HG02943 (cell line): Measurements from ENCODE around the gene TMEM144.
"Not testable (repeated sequence)": the region's sequence is repeated elsewhere in the genome, so short reads cannot be mapped to it uniquely, and the experiment has no call there.

ENCODE experiments used
- ATAC-seq: cut with Tn5 transposase; IDR thresholded peaks from one replicate; pipeline ENCODE4 v1.9.1; 2021; ENCODE audit warnings: mild to moderate bottlenecking, low read depth, moderate library complexity; ENCODE audit not compliant: unreplicated experiment

TMEM144 gene

DNA sequence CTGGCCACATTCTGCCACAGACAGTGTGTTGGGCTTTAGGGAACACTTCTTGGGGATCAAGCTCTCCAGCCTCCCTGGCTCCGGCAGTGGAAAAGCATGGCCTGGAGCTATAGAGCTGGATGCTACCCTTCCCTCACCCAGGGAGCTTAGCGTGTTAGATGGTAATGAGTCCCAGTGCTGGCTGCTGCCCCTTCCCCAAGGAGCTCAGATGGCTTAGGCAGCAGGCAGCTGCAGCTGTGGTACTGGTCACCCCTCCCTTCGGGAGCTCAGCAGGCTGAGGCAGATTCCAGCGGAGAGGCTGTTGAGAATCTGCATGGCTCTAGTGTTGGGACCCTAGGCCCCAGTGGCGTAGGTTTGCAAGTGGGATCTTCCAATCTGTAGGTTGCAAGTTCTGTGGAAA, 19.5 kb downstream of the TMEM144 start:
- no peak for ATAC-seq

GRCh38 chr4:158234671-158235070, 24.4 kb downstream of the TMEM144 start:
- no peak for ATAC-seq

DNA sequence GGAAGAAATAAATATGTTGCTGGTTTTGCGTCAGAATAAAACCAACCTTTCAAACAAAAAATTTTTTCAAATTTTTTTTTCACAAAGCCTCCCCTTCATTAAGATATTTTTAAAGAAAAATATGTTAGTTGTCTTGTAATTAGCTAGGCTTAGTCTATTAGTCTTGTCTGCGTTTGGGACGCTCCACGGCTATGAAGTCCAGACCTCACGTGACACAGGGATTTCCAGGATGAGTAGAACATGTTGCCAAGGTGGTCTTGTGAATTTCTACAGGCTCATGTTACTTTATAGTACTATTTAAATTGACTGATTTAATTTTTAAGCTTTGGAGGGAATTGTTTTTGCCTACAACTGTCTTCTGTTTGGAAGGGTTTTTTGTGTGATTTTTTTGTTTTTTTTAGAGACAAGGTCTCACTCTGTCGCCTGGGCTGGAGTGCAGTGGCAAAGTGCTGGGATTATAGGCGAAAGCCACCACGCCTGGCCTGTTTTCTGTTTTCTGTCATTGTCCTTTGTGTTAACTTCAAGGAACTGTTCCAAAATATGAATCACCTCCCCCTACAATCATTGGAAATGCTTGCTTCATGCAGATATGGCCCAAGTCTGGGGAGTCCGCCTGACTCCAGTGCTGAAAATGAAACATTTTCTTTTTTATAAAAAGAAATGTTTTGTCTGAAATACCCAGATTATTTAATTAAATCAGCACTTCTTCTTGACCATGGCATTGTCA, 26.2 kb downstream of the TMEM144 start:
- no peak for ATAC-seq

DNA sequence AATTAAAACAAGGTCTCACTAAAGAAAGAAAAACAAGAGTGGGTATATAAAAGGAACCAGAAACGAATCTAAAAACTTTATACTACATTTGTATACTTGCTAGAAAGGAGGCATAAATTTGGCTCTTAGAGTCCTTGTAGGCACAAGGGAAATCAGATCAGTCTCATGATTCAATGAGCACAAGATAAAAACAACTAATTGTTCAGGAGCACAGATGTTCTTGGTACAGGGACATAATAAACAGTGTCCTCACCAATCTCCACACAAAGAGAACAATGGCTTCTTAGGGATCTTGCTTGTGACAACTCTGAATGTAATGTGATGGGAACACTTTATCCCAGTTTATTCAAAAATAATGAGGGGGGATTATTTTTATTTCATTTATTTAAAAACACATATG, 28.3 kb downstream of the TMEM144 start:
- no peak for ATAC-seq

GRCh38 chr4:158239196-158239595, 28.9 kb downstream of the TMEM144 start:
- no peak for ATAC-seq

DNA sequence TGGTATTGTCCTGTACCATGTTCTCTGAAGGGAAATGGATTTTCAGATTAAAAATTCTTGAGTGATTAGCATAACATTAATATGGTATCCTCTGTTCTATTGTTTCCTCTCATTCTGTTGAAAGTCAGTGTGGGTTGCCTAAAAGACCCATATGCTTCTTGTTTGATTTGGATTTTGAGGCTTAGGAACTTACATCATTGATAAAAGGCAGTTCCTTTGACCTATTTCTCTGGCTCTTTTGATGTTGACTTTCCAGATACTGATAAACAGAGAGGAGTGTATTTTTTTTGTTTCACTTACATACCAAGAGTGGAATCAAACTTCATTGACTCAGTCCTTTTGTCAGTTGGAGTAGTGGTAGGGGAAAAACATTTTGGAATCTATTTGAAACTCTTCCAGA, 32.8 kb downstream of the TMEM144 start:
- ATAC-seq = no peak

DNA sequence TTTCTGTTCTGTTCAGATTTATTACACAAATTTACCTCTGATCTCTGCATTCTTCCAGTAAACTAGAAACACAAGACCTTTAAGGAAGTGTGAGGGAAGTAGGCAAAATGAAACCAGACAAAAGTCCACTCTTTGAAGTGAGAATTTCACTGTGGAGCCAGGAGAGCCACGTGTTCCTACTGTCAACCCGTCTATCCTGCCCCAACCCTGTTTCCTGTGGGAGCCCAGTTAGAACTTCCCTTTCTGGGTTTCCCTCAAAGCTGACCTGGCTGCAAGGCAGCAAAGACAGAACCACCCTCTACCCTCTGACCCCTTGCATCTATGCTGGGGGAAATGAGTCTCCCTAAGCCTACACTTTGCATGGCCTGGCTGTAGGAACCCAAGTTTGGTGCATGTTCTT, 40.0 kb downstream of the TMEM144 start:
- no peak for ATAC-seq

DNA sequence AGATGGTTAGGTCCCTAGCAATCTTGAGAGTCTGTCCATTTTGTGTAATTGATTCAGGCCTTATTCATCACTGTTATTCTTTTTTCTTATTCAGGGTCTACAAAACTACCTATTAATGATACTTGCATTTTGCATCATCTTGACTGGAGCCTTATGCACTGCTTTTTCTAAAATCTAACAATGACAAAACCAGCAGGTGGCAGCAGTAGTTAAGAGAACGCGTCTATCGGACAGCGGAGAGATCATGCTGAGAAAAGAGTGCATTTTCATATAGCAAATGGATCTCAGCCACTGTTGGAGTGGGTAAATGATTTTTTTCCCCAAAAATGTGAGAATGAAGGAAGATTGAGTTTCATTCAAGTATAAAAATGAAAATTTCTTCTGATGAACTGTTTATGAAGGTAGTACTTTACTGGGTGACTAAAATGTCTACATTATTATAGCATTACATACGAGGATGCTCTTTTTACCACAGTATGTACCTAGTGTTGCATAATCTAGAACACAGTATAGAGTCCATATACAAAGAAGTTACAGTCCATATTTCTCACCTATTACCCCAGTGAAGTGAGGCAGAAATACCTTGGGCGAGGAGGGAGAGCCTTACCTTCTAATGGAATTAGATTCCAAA, 43.2 kb downstream of the TMEM144 start:
- ATAC-seq = peak; percentile 73

GRCh38 chr4:158254292-158254691, 44.0 kb downstream of the TMEM144 start:
- ATAC-seq = no peak

DNA sequence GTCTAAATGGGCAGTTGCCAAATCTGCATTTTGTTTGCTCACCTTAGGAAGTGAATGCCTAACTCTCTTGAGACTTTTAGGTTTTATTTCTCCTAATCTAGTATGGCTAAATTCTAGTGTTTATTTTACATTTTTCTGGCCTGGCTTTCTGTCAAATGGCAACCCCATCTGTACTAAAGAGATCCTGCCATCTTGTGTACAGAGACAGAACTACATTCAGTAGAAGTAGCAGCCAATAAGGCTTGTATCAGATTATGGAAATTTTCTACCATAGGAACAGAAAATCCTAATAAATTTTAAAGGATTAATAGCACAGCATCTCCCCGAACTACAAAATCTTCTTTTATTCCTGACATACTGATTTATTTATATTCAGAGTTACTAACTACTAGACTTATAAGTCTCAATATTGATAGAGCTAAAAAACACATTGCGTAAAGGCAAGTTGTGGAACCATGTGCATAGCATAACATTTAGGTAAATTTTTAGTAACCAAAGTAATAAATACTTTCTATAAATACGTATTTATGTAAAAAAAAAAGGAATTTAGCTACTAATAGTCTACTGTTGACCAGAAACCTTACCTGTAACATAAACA, 45.5 kb downstream of the TMEM144 start:
- peak; percentile 59 for ATAC-seq

DNA sequence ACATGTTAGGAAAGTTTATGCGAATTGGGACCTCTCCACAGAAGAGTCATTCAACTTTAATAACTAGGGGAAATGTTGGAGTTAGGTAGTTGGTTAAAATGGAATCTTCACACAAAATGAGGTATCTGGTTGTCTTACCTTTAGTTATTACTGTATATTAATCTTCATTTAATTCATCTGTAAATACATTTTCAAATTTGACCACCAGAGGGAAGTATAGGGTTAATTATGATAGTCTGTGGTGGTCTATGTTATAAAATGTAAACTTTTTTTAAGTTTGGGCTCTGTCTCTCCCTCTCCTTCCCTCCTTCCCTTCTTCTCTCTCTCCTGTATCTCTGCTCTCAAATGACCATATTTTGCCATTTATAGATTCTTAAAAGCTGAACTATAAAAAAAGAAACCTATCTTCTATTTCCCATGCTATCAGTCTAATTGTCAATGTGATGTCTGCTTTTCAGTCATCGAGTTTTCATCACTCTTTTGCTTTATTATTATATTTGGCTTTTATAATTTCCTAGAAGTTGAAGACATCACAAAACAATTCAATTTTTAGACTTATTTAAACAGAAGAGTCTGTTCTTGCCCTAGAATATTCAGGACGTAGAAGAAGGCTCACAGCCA, 49.8 kb downstream of the TMEM144 start:
- no peak for ATAC-seq

GRCh38 chr4:158261480-158261879, 51.2 kb downstream of the TMEM144 start:
- no peak for ATAC-seq

DNA sequence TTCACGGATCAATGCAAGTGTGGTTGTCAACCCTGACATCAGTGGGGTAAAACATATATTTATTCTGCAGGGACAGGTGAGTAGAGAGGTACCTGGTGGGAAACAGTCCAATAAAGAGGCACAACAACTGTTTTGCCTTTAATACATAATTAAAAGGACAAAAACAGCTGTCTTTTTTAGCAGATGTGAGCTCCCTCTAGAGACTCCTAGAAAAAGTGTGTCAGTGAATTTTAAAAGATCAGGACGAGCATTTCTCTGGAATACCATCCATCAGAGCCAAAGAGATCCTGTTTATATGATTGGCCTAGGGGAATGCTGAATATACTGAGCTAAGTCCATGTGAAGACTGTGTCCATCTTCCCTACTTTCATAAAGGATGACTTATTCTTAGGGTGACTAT, 58.3 kb downstream of the TMEM144 start:
- no peak for ATAC-seq

GRCh38 chr4:158274636-158275035, 64.3 kb downstream of the TMEM144 start:
- no peak for ATAC-seq

DNA sequence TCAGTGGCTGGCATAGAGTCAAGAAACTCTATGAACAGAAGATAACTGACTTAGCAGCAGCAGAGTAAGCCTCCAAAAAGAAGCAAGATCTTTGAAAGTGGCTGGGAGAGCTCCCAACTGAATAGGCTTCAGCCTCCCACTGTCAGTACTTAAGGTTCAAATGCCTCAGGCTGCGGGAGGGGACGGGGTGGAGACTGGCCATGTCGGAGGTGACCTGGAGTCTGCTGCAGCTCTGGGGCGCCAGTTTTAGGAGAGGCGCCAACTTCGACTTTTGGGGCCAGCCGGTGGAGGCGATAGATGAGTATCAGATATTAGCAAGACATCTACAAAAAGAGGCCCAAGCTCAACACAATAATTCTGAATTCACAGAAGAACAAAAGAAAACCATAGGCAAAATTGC, 67.3 kb downstream of the TMEM144 start:
- ATAC-seq = no peak

DNA sequence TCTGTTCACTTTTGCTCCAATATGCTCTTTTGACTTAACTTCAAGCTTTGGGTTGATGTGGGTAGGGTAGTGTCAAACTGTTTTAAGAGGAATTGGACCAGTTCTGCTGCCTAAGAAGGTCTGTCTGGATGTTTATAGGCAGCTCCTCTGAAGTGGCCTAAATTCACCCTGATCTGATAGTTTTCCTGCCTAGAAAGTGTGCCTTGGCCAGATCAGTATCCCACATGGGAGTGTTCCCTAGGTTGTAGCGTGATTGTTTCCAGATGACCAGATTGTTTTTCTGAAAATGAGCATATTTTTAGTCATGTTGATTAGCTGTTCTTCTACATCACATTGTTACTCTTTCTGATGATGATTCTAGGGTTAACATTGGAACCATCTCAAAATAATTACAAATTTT, 68.8 kb downstream of the TMEM144 start:
- not testable (repeated sequence) for ATAC-seq

DNA sequence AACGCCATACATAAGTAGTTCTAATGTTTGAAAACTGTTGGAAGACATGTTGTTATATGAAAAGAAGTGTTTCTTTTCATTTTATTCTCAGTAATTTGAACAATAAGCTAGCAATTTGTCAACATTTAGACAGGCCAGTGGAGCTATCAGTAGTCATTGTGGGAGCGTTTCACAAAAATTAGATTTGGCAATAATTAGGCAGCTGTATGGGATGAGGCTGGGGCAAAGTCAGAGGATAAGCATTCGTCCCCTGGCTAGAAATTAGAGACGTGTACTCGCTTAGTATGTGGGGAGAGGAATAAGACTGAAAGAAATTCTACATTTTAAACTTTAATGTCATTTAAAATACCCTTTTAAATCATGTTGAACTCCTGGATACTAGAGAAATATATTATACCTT, 70.6 kb downstream of the TMEM144 start:
- ATAC-seq = no peak

DNA sequence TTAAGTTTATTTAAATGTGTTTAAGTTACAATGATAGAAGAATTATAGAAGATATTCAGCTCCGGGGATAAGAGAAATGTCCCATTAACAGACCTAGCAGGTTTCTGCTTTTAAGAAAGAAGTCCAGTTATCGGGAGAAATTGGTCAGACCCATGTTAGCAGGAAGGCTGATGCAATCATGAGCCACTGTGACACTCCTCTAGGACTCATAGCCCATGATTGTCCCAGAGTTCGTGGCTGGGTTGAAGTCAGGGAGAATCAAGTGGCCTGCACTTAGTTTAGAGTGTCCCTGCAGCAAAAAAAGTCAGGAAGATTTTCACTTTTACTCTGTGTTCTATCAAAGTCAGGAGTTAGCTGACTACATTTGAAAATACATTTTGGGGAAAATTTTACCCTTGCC, 72.0 kb downstream of the TMEM144 start:
- ATAC-seq = no peak

- no peak for ATAC-seq
These were observed 75.3 kb downstream of the TMEM144 start for GRCh38 chr4:158285429-158286216.

DNA sequence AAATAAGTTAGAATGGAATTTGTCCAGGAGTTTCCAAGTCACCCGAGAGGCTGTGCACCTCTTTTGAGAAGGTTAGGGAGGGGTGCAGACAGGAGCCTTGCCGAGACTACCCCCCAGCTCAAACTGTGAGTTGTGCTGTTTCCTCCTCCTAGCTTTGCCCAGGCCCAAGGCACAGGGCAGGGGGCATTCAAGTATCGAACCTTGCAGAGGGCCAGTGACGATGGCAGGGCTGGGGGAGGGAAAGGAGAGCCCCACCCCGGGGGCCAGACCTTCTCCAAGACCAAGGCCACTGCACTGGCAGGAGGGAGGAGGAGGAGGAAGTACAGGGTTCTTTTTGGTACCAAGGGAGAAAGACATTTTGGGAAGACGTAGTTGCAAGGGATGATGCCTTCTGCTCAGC, 80.6 kb downstream of the TMEM144 start:
- no peak for ATAC-seq
